A673 (cell line): ENCODE results near the gene ST3GAL4.

ENCODE experiments used
- EZH2 ChIP-seq: fragments of 200-600 bp; sonication (generic); IDR thresholded peaks from 2 replicates; pipeline ENCODE4 v1.6.1; 2017; ENCODE audit warnings: borderline replicate concordance, low read depth, mild to moderate bottlenecking, mixed read lengths, antibody characterized with exemption, low read length; ENCODE audit not compliant: poor library complexity, severe bottlenecking
- TF ChIP-seq, protein P1 (sequence below): fragments of 300-800, 200-600 bp; sonication (generic); conservative IDR thresholded peaks from 2 replicates; pipeline ENCODE4 v1.5.1; 2017; ENCODE audit warnings: low read depth, mild to moderate bottlenecking, antibody characterized with exemption, low read length, moderate library complexity, mixed read lengths

DNA sequence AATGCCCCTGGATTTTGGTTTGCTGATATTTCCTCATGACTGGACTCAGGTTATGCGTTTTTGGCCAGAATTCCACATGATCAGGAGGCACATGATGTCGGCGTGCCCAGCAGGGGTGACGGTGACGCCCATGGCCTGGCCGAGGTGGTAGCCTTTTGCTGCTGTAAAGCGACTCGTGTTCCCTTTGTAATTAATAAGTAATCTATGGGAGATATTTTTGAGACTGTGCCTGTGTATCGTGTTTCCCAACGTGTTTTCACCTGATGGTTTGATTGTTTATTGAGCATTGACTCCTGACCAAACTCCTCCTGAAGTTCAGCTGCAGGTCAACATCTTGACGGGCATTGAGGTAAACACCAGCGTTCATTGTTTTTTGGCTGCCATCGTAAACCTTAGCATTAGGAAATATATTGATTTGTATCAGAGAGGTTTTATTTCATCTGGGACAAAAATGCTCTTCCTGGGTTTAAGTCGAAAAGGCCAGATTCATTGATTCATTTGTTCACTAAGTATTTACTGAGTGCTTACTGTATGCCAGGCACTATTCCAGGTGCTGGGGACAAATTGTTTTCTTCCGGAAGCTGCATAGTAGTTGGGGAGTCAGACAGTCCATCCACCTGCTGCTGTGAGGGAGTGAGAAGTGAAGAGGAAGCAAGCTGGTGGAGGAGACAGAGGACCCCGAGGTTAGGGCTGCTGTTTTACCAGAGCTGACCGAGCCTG, 28.0 kb upstream of the ST3GAL4 start:
- TF ChIP-seq, protein P1, sequence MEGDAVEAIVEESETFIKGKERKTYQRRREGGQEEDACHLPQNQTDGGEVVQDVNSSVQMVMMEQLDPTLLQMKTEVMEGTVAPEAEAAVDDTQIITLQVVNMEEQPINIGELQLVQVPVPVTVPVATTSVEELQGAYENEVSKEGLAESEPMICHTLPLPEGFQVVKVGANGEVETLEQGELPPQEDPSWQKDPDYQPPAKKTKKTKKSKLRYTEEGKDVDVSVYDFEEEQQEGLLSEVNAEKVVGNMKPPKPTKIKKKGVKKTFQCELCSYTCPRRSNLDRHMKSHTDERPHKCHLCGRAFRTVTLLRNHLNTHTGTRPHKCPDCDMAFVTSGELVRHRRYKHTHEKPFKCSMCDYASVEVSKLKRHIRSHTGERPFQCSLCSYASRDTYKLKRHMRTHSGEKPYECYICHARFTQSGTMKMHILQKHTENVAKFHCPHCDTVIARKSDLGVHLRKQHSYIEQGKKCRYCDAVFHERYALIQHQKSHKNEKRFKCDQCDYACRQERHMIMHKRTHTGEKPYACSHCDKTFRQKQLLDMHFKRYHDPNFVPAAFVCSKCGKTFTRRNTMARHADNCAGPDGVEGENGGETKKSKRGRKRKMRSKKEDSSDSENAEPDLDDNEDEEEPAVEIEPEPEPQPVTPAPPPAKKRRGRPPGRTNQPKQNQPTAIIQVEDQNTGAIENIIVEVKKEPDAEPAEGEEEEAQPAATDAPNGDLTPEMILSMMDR, result no peak
- no peak for TF ChIP-seq EZH2
